Posterior vena cava (tissue), 2 donors: ENCODE measurements around the gene HSDL1. TPM values are rescaled to one million over a fixed set of nuclear protein-coding genes. Genes with fewer than 3 reads are reported as not detected.
"Not testable (repeated sequence)": the region's sequence is repeated elsewhere in the genome, so short reads cannot be mapped to it uniquely, and the experiment has no call there.

Source experiments
- DNase-seq: peaks from one replicate; pipeline ENCODE4 v3.0.0-alpha.2; 2020; ENCODE audit warnings: low spot score
- intact Hi-C, 2 donors: fragments of 100-400 bp; cut with DNase I; formaldehyde crosslinking; loops; one replicate each; pipeline versions ENCODE4 v1.14.1 to v1.14.2; 2022 to 2023
- total RNA-seq, 2 donors: library from RNA; stranded (reverse); fragmentation: NEBNext Ultra II Directional; extraction: Animal tissue kit (Norgen Biotek cat#: 25700); gene quantifications; one replicate each; pipeline ENCODE4 v1.2.1, GENCODE V29; 2021
- donor health status: DM: yes; HTN: yes; CAD: no.
- donor health status: DM: yes; HTN: yes; CAD: no.

Gene HSDL1
- total RNA-seq, 2 donors from 2014 or later, result 10.1 to 21.2 TPM

- DNase-seq, intact Hi-C loops: not testable (repeated sequence)
Observed at GRCh38 chr16:84118315-84118714, 26.7 kb downstream of the HSDL1 start.

- intact Hi-C loops, result no loop called here
- DNase-seq, result no peak
Observed at GRCh38 chr16:84117494-84117843, 27.5 kb downstream of the HSDL1 start.

GRCh38 chr16:84116720-84117493 lies 28.1 kb downstream of the HSDL1 start, which contains the start of gene MBTPS1:
Gene MBTPS1, minus strand, starts transcription at chr16:84116942. Its CDS starts 15,159 bp downstream, at chr16:84101783.
- intact Hi-C loops, result no loop called here
- DNase-seq, result peak; percentile 100

- DNase-seq, result peak; percentile 88
- intact Hi-C loops, result no loop called here
Observed at GRCh38 chr16:84115919-84116719, 28.9 kb downstream of the HSDL1 start.

- intact Hi-C loops, DNase-seq: not testable (repeated sequence)
Observed at GRCh38 chr16:84111949-84112348, 33.0 kb downstream of the HSDL1 start.

- intact Hi-C loops, result no loop called here
- DNase-seq, result no peak
Observed at GRCh38 chr16:84111525-84111924, 33.5 kb downstream of the HSDL1 start.

GRCh38 chr16:84110527-84110926 lies 34.5 kb downstream of the HSDL1 start:
- DNase-seq, result no peak
- intact Hi-C loops, result no loop called here

GRCh38 chr16:84109598-84110335 lies 35.2 kb downstream of the HSDL1 start:
- intact Hi-C loops, result no loop called here
- DNase-seq, result no peak

GRCh38 chr16:84107921-84108320 lies 37.1 kb downstream of the HSDL1 start:
- intact Hi-C loops, result no loop called here
- no peak for DNase-seq

GRCh38 chr16:84105948-84106740 lies 38.8 kb downstream of the HSDL1 start:
- intact Hi-C loops, result no loop called here
- no peak for DNase-seq

GRCh38 chr16:84105301-84105815 lies 39.6 kb downstream of the HSDL1 start:
- intact Hi-C loops, result no loop called here
- DNase-seq, result no peak

- intact Hi-C loops, result no loop called here
- DNase-seq, result no peak
Observed at GRCh38 chr16:84104231-84104630, 40.7 kb downstream of the HSDL1 start.

- intact Hi-C loops, result no loop called here
- DNase-seq, result no peak
Observed at GRCh38 chr16:84103678-84104077, 41.3 kb downstream of the HSDL1 start.

GRCh38 chr16:84098939-84099338 lies 46.0 kb downstream of the HSDL1 start:
- no peak for DNase-seq
- intact Hi-C loops, result no loop called here

GRCh38 chr16:84096447-84097005 lies 48.5 kb downstream of the HSDL1 start:
- intact Hi-C loops, result no loop called here
- DNase-seq, result no peak

GRCh38 chr16:84095466-84095865 lies 49.5 kb downstream of the HSDL1 start:
- DNase-seq, result no peak
- intact Hi-C loops, result no loop called here

- intact Hi-C loops, result no loop called here
- DNase-seq, result no peak
Observed at GRCh38 chr16:84093879-84094270, 51.1 kb downstream of the HSDL1 start.

GRCh38 chr16:84093120-84093878 lies 51.7 kb downstream of the HSDL1 start:
- no peak for DNase-seq
- intact Hi-C loops, result no loop called here
